ENCODE measurements around the gene REM2.

GRCh38 chr14:22928237-22929103 is 45.4 kb downstream of the REM2 start:
- TF ChIP-seq CTCF (IDR thresholded peaks at IDR 0.05): no peak
- no peak for TF ChIP-seq EP300 (IDR thresholded peaks at IDR 0.05)
- no peak for TF ChIP-seq POLR2AphosphoS5 (IDR thresholded peaks at IDR 0.05)
- no peak for TF ChIP-seq POLR2A (IDR thresholded peaks at IDR 0.05)

Data from stomach (tissue), 4 donors.